ENCODE data around the gene THADA.

DNA sequence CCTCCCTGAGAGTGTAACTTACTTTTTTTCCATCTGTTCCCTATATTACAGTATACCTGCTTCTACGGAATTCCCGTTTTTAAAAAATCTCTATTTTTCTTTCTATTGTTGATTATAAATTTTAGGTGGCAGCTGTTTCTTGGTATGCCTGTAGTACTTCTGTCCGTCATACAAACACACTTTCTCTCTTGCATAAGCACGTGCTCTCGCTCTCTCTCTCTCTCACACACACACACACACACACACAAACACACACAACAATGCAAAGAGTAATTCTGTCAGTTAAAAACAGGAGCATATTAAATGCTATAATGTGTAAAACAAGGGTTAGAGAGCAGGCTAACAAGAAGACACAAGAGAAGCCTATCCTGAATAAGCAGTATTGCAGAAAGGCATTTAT, 140.5 kb downstream of the THADA start:
- TF ChIP-seq, protein P1, sequence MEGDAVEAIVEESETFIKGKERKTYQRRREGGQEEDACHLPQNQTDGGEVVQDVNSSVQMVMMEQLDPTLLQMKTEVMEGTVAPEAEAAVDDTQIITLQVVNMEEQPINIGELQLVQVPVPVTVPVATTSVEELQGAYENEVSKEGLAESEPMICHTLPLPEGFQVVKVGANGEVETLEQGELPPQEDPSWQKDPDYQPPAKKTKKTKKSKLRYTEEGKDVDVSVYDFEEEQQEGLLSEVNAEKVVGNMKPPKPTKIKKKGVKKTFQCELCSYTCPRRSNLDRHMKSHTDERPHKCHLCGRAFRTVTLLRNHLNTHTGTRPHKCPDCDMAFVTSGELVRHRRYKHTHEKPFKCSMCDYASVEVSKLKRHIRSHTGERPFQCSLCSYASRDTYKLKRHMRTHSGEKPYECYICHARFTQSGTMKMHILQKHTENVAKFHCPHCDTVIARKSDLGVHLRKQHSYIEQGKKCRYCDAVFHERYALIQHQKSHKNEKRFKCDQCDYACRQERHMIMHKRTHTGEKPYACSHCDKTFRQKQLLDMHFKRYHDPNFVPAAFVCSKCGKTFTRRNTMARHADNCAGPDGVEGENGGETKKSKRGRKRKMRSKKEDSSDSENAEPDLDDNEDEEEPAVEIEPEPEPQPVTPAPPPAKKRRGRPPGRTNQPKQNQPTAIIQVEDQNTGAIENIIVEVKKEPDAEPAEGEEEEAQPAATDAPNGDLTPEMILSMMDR (IDR thresholded peaks at IDR 0.05), result no peak
- TF ChIP-seq POLR2AphosphoS5 (IDR thresholded peaks at IDR 0.05), result no peak
